HG03378 (cell line): ENCODE data around the gene RTN4.
"Not testable (repeated sequence)": the region's sequence is repeated elsewhere in the genome, so short reads cannot be mapped to it uniquely, and the experiment has no call there.

Experiments
- ATAC-seq: cut with Tn5 transposase; IDR thresholded peaks from one replicate; pipeline ENCODE4 v1.9.1; 2021; ENCODE audit warnings: mild to moderate bottlenecking, moderate library complexity; ENCODE audit not compliant: unreplicated experiment

RTN4 gene

DNA sequence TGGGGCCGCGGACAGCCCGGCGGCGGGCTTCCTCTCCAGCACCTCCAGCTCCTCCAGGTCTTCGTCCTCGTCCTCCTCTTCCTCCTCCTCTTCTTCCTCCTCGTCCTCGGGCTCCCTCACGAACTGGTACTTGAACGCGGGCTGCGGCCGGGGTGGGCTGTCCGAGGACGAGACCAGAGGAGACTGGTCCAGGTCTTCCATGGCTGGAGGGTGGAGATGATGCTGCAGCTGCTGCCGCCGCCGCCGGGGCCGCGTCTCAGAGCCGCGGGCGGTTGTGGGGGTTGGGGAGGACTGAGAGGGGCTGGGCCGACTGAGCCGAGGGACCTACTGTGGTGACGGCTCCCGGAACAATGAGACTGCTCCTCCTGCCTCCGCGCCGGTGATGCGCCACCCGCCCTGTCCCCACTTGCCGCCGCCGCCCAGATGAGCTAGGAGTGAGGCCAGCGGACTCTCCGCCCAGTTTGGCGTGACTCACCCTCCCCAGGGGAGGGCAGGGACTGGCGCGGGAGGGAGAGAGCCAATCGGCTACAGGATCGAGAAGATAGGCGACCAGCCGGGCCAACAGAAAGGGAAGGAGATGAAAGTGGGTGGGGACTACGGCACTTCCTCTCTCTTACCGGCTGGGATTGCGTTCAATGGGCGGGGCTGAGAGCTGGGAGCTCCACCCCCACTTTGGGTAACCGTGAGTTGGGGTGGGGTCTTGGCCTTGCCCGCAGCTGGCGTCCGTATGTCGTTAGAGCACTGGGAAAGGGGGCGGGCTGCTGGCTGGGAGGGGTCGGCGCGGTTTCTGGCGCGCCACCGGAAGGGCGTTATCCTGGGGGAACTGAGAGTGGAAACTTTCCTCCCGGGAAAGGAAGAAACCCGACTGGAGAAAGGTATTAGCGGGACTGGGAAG is at the start of gene RTN4:
TSS of gene RTN4 (minus strand) at position 352 of the 895 bp plus-strand sequence. CDS start at position 201, 151 bp downstream.
- peak; percentile 87 for ATAC-seq

GRCh38 chr2:55099493-55099877 is 49.2 kb upstream of the RTN4 start:
- ATAC-seq = no peak

DNA sequence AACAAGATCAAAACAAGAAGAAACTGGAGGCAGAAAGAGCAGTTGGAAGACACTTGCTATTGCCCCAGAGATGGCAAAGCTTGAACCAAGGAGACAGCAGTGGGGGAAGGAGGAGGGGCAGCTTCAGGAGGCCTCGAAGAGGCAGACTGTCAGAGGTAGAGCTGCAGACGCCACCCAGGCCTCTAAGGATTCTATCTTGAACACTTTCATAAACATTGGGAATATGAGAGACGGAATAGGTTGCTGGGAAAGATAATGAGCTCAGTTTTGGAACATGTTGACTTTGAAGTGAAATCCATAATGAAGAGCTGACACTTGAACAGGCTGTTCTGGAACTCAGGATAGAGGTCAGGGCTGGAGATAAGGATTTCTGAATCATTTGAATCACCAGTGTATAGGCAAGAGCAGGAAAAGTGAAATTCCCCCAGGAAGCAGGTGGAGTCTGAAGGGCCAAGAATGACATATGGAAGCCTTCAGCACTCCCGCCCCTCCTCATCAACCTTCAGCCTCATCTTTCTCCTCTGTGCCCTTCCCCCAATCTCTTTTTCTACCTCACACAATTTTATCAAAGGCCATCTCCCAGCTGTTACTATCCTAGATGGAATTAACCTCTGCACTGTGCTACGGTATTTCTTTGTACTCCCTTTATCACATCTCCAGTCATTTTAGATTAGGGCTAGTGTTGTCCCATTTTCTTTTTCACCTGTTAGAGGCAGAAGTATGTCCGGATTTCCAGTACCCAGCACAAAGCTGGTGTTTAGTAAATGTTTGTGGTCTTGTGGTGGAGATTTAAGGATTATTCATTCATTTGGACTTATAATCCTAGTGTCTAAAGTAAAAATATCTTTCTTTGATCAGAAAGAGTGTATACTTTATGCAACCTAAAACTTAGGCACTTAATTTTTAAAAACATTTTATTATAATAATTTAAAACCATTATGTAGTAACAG is 47.5 kb upstream of the RTN4 start:
- no peak for ATAC-seq

GRCh38 chr2:55097082-55097460 is 46.8 kb upstream of the RTN4 start:
- ATAC-seq = no peak

DNA sequence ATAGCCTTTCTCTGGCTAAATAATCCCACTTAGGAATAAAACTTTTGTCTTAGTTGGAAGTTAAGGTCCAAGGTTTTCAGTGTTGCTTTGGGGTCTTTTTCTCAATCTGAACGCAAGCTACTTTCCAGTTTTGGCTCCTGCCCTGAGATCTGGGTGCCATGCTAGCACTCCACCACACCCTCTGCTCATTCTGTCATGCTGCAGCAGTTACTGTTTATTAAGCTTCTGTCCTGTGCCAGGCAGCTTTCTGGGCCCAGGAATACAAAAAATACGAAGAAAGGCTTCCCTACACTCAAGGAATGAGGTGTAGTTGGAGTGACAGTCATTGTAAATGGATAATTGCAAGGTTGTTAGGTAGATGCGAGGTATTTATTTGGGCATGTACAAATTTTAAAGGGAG is 46.3 kb upstream of the RTN4 start:
- ATAC-seq = no peak

DNA sequence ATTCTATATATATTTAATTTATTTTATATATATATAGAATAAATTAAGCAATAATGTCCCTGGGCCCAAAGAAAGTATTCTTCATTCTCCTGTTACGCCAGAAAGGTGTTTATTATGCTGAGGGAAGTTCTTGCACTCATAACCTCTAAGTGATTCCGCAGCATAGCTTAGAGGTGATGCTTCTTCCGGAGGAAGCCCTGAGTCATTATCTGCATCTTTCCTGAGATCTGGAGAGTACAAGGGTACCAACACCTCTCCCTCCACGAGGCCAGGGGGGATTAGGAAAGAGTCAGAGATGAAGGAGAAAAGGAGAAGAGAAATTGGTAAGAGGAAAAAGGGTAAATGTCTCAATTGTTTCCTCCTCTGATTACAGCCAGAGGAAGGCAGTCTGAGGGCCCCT is 43.1 kb upstream of the RTN4 start:
- no peak for ATAC-seq

GRCh38 chr2:55092439-55092838 is 42.2 kb upstream of the RTN4 start:
- ATAC-seq = no peak

DNA sequence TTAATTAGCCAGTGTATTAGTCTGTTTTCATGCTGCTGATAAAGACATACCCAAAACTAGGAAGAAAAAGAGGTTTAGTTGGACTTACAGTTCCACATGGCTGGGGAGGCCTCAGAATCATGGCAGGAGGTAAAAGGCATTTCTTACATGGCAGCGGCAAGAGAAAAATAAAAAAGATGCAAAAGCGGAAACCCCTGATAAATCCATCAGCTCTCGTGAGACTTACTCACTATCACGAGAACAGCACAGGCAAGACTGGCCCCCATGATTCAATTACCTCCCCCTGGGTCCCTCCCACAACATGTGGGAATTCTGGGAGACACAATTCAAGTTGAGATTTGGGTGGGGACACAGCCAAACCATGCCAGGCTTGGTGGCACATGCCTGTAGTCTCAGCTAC is 41.4 kb upstream of the RTN4 start:
- not testable (repeated sequence) for ATAC-seq

DNA sequence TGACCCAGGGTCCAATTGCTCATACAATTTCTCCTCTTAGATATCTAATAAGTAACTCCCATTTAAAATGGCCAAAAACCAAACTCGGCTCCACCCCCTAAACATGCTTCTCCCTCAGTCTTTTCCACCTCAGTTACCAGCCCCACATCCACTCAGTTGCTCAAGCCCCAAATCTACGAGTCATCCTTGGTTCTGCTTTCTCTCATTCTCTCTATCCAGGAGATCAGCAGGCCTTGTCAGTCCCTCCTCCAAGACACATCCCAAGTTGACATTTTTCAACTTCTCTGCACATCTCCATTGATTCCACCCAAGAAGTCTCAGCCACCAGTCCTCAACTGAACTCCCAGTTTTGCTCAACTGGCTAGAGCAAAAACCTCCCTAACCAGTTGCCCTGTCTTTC is 40.5 kb upstream of the RTN4 start:
- no peak for ATAC-seq

- no peak for ATAC-seq
Observed at GRCh38 chr2:55089726-55090125, 39.5 kb upstream of the RTN4 start.

DNA sequence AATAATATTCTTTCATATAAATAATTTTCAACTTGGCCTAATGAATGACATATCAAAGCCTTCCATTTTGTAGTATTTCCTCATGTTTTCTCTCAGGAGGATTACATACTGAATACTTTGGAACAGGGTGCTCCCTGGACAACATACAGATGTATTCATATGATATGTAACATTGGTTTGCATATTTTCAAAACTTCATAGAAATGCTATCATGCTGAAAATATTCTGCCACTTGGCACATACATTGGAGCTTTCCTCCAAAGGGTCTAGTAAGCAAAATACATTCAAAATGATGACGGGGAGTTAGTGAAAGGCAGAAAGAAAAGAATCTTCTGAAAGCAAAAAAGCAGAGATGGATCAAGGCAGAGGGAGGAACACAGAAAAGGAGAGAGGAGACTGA is 38.1 kb upstream of the RTN4 start:
- ATAC-seq = no peak

- ATAC-seq = no peak
Observed at GRCh38 chr2:55087936-55088335, 37.7 kb upstream of the RTN4 start.

- ATAC-seq = no peak
Observed at GRCh38 chr2:55087501-55087900, 37.2 kb upstream of the RTN4 start.

DNA sequence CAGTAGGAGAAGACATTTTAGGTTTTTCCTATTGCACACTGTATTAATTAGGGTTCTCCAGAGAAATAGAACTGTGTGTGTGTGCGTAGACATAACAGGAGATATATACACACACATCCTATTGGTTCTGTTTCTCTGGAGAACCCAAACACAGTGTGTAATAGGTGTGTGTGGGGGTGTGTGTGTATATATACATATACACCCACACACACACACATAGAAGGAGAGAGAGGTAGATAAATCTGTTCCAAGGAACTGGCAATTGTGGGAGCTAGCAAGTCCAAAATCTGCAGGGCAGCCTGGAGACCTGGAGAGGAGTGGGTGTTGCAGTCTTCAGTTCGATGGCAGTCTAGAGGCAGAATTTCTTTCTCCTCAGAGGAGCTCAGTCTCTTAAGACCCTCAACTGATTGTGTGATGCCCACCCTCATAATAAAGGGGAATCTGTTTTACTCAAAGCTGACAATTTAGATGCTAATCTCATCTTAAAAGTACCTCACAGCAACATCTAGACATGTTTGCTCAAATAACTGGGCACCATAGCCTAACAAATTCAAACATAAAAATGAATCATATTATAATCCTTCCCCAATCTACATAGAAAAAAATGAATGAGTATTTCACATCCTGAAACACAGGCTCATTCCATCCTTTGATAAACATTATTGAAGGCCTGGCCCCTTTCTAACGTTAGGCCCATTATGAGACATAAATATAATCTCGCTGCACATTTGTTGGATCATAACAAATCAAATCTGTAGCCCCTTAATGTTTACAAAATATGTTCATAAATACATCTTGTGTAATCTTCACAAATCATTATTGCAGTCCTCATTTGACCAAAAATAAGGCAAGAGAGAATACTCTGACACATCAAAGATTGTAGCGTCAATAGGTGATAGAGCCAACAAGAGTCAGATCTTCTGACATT is 35.1 kb upstream of the RTN4 start:
- no peak for ATAC-seq

DNA sequence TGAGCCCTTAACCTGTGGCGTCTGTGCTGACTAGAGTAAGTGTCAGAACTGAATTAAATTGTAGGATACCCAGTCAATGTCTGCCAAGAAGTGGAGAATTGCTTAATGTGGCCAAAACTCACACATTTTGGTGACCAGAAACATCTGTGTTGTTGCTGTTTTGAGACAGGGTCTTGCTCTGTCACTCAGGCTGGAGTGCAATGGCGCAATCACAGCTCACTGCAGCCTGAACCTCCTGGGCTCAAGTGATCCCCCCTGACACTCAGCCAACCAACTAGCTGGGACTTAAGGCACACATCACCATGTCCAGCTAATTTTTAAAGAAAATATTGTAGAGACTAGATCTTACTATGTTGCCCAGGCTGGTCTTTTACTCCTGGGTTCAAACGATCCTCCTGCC is 34.4 kb upstream of the RTN4 start:
- ATAC-seq = no peak

DNA sequence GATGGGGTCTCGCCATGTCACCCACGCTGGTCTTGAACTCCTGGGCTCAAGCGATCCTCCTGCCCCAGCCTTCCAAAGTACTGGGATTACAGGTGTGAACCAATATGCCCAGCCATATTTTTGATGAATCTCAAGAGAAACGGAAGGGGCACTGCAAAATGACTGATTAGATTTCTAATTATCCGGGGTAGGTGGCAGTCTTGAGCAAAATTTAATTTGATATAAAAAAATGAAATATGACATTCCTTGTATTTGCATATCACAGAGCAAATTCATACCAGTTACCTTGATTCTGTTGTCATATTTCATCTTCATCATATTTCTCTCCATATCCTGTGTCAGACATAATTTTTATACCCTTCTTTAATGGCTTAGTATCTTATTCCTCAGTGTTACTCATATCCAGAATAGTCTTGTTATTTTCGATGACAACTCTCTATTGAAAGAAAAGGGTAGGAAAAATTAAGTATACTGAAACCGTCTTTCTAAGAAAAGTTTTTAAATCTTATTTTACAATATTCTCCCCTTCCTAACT is 30.0 kb upstream of the RTN4 start:
- ATAC-seq = no peak

- no peak for ATAC-seq
Observed at GRCh38 chr2:55078956-55079355, 28.7 kb upstream of the RTN4 start.

GRCh38 chr2:55076721-55077120 is 26.5 kb upstream of the RTN4 start:
- no peak for ATAC-seq

- not testable (repeated sequence) for ATAC-seq
Observed at GRCh38 chr2:55076019-55076418, 25.8 kb upstream of the RTN4 start.
